BE2C (cell line): ENCODE measurements around the gene RAB11FIP4.

ENCODE experiments used
- DNase-seq: peaks from one replicate; pipeline ENCODE4 v3.0.0-alpha.2; 2020
- H3K27me3 ChIP-seq: fragments of 250-450 bp; sonication (Bioruptor Pico); 2 replicates; pipeline ENCODE4 v1.5.1; 2020; ENCODE audit warnings: mild to moderate bottlenecking
- H3K36me3 ChIP-seq: fragments of 250-450 bp; sonication (Bioruptor Pico); 2 replicates; pipeline ENCODE4 v1.5.1; 2020; ENCODE audit warnings: mild to moderate bottlenecking
- H3K4me1 ChIP-seq: fragments of 250-450 bp; sonication (Bioruptor Pico); 2 replicates; pipeline ENCODE4 v1.5.1; 2020
- H3K4me3 ChIP-seq: 2 replicates; pipeline ENCODE4 v1.5.1; 2011; ENCODE audit warnings: low read depth, low read length
- H3K9me3 ChIP-seq: fragments of 250-450 bp; sonication (Bioruptor Pico); 2 replicates; pipeline ENCODE4 v1.5.1; 2020
- TF ChIP-seq, protein P1 (sequence below): IDR thresholded peaks from 2 replicates; pipeline ENCODE4 v1.5.1; 2012; ENCODE audit warnings: mild to moderate bottlenecking, low read depth, low read length

RAB11FIP4 gene

DNA sequence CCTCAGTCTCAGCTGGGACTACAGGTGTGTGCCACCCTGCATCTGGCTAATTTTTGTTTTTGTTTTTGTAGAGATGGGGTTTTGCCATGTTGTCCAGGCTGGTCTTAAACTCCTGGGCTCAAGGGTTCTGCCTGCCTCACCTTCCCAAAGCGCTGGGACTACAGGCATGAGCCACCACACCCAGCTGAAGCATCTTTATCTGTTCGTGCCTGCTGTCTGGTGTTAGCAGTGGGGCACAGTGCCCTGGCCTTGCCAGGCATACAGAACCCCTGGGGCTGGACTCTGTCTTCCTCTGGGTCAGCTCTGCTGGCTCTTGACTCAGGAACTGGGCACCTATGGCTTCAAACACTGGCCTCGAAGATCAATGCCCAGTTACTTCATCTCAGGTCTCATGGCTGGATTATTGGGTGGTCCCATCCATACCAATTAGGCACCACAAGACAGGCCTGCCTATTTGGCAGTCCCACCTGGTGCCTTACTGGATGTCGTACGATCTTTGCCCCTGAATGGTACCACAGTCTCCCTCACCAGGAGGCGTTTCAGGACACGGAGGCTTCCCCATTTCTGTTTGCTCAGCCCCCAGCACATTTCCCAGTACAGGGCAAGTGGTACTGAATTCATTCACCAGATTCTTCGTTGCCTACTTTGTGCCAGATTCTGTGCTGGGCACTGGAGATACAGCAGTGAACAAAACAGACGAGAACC is 99.3 kb downstream of the RAB11FIP4 start:
- TF ChIP-seq, protein P1, sequence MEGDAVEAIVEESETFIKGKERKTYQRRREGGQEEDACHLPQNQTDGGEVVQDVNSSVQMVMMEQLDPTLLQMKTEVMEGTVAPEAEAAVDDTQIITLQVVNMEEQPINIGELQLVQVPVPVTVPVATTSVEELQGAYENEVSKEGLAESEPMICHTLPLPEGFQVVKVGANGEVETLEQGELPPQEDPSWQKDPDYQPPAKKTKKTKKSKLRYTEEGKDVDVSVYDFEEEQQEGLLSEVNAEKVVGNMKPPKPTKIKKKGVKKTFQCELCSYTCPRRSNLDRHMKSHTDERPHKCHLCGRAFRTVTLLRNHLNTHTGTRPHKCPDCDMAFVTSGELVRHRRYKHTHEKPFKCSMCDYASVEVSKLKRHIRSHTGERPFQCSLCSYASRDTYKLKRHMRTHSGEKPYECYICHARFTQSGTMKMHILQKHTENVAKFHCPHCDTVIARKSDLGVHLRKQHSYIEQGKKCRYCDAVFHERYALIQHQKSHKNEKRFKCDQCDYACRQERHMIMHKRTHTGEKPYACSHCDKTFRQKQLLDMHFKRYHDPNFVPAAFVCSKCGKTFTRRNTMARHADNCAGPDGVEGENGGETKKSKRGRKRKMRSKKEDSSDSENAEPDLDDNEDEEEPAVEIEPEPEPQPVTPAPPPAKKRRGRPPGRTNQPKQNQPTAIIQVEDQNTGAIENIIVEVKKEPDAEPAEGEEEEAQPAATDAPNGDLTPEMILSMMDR: no peak
- Histone ChIP-seq H3K9me3 (no peaks in the 10 kb centered on the region), H3K4me1 (no peaks in the 10 kb centered on the region), H3K27me3 (peaks cover 5% of the 10 kb centered on the region; the same call in 1 of the 2 replicates), H3K4me3 (no peak overlapping the region), H3K36me3 (no peaks in the 10 kb centered on the region)
- DNase-seq: no peak

DNA sequence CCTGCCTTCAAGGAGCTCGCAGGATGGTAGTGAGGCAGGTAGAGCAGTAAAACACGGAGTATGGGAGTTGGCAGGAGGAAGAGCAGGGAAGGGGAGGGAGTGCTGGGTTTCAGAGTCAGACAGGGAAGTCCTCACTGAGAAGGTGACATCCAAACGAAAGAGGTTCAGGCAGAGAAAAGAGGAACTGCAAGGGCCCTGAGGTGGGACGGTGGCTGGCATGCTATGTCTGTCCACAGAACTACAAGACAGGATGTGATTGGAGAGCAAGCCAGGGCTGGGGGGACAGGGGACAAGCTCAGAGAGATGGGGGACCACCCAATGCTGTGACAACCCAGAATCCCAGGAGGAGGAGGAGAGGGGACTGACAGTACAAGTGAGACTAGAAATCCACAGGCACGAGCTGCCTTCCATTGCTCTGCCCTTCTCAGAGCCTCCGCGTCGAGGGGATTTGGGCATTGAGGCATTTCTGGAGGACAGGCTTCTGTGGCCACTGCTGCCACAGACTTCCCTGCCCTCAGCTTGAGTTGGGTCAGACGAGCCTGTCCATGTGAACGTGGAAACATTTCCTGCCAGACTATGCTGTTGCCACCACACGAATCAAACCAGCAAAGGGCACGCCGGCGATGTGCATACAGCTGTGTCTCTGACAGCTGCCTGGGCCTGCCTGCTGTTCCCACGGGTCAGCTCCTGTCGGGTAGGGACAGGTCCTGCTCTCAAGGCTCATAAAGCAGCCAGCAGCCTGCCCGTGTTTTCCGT is 100.1 kb downstream of the RAB11FIP4 start:
- no peak for DNase-seq
- TF ChIP-seq, protein P1: no peak
- H3K27me3 ChIP-seq: peaks cover 5% of the 10 kb centered on the region; the same call in 1 of the 2 replicates

DNA sequence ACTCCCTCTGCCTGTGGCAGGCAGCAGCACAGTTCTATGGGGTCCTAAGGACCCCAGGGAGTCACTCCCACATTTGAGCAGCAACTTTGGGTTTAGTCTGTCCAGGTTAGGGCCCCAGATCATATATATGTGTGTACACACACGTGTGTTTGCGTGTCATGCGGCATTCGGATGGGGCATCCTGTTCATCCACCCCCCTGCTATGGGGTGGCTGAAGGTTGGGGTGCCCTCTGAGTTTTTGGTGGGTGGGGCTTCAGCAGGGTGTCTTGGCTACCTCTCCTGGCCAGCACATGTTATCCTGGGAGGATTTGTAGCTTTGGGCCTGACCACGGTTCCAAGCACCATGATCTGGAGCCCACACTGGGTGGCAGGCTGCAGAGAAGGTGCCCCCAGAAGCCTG is 100.7 kb downstream of the RAB11FIP4 start:
- H3K4me3 ChIP-seq: no peak overlapping the region
- H3K9me3 ChIP-seq: no peaks in the 10 kb centered on the region
- H3K36me3 ChIP-seq: no peaks in the 10 kb centered on the region
- H3K4me1 ChIP-seq: no peaks in the 10 kb centered on the region
- DNase-seq: no peak
- TF ChIP-seq, protein P1: no peak
- H3K27me3 ChIP-seq: peaks cover 5% of the 10 kb centered on the region; the same call in 1 of the 2 replicates

More for the DNA sequence above, 100.1 kb downstream of the RAB11FIP4 start:
- H3K4me3 ChIP-seq: no peak overlapping the region
- no peaks in the 10 kb centered on the region for H3K36me3 ChIP-seq
- H3K4me1 ChIP-seq: no peaks in the 10 kb centered on the region
- H3K9me3 ChIP-seq: no peaks in the 10 kb centered on the region

DNA sequence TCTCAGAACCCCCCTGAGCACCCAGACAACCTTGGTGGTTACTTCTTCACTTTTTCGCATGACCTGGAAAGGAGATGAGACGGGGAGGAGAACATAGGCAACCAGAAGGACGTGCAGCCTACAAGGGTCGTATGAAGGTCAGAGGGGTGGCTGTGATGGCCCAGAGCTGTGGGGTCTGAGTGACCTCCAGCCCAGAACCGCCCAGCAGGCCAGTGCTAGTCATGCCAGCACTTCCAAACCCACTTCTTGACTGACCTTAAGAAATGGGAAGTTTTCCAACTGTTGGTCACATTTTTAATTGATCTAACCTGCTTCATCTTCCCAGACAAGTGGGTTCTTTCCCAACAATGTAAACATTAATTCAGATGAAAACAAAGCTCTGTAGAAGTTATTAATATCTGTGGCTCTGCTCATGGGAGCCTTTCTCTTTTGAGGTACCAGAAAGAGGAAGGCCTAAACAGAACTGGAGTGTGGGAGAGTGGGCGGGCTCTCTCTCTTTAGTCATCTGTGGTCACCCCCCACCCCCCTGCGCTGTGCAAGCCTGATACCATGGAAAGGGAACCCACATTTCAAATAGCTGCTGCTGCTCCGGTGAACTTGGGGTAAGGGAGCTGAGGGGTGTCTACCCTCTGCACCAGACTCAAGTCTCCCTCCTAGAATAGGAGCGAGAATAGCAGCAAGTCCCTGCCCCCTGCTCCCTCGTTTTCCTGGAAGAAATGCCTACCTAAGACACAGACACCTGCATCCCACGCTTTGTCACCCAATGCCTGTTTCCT is 101.6 kb downstream of the RAB11FIP4 start:
- Histone ChIP-seq H3K9me3 (no peaks in the 10 kb centered on the region), H3K4me1 (no peaks in the 10 kb centered on the region), H3K36me3 (no peaks in the 10 kb centered on the region), H3K4me3 (no peak overlapping the region), H3K27me3 (peaks cover 5% of the 10 kb centered on the region; the same call in 1 of the 2 replicates)
- TF ChIP-seq, protein P1: no peak
- DNase-seq: no peak

DNA sequence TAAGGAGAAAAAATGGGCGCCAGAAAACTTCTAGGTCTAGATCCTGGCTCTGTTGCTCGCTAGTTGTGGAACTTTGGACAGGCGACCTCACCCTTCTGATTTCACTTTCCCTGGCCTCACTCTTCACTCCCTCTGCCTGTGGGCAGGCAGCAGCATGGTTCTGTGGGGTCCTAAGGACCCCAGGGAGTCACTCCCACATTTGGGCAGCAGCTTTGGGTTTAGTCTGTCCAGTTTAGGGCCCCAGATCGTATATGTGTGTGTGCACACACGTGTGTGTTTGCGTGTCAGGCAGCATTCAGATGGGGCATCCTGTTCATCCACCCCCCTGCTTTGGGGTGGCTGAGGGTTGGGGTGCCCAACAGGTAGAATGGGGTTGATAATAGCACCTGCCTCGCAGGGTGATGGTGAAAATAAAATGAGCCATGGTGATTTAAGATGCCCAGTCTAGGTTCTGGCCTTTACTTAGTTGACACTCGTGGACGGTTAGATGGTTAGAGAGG is 102.2 kb downstream of the RAB11FIP4 start:
- no peaks in the 10 kb centered on the region for H3K4me1 ChIP-seq
- no peaks in the 10 kb centered on the region for H3K27me3 ChIP-seq
- H3K36me3 ChIP-seq: no peaks in the 10 kb centered on the region
- DNase-seq: no peak
- no peaks in the 10 kb centered on the region for H3K9me3 ChIP-seq
- no peak overlapping the region for H3K4me3 ChIP-seq
- TF ChIP-seq, protein P1: no peak
